Ecto neural progenitor cell (in vitro differentiated cells): ENCODE data around the gene AACS.

Experiments
- DNase-seq: peaks from one replicate; pipeline ENCODE4 v3.0.0-alpha.2; 2018; ENCODE audit warnings: low spot score

Gene AACS

GRCh38 chr12:125157177-125157576 lies 91.9 kb downstream of the AACS start:
- DNase-seq, result no peak

GRCh38 chr12:125159702-125160101 lies 94.5 kb downstream of the AACS start:
- DNase-seq, result no peak

GRCh38 chr12:125160281-125160955 lies 95.2 kb downstream of the AACS start:
- DNase-seq, result no peak

- DNase-seq, result no peak
Observed at GRCh38 chr12:125161712-125162022, 96.4 kb downstream of the AACS start.

- no peak for DNase-seq
Observed at GRCh38 chr12:125162489-125163028, 97.3 kb downstream of the AACS start.

- DNase-seq, result no peak
Observed at GRCh38 chr12:125163148-125163547, 97.9 kb downstream of the AACS start.

- no peak for DNase-seq
Observed at GRCh38 chr12:125164541-125164940, 99.3 kb downstream of the AACS start.

GRCh38 chr12:125166041-125166440 lies 100.8 kb downstream of the AACS start:
- no peak for DNase-seq

- DNase-seq, result no peak
Observed at GRCh38 chr12:125167658-125168057, 102.4 kb downstream of the AACS start.

- no peak for DNase-seq
Observed at GRCh38 chr12:125169451-125169850, 104.2 kb downstream of the AACS start.

GRCh38 chr12:125169870-125170269 lies 104.6 kb downstream of the AACS start:
- no peak for DNase-seq

- no peak for DNase-seq
Observed at GRCh38 chr12:125171267-125171666, 106.0 kb downstream of the AACS start.

GRCh38 chr12:125172231-125172850 lies 107.1 kb downstream of the AACS start:
- DNase-seq, result no peak

- no peak for DNase-seq
Observed at GRCh38 chr12:125175576-125175975, 110.3 kb downstream of the AACS start.

GRCh38 chr12:125178222-125178621 lies 113.0 kb downstream of the AACS start:
- no peak for DNase-seq

GRCh38 chr12:125180144-125180543 lies 114.9 kb downstream of the AACS start:
- no peak for DNase-seq

GRCh38 chr12:125181107-125181506 lies 115.9 kb downstream of the AACS start:
- no peak for DNase-seq

- DNase-seq, result peak; percentile 97
Observed at GRCh38 chr12:125183187-125184067, 118.2 kb downstream of the AACS start.

GRCh38 chr12:125184213-125184967 lies 119.2 kb downstream of the AACS start:
- DNase-seq, result no peak

- DNase-seq, result peak; percentile 84
Observed at GRCh38 chr12:125185311-125185739, 120.1 kb downstream of the AACS start.

GRCh38 chr12:125185740-125186470 lies 120.7 kb downstream of the AACS start, which contains the start of gene TMEM132B:
TMEM132B (plus strand) TSS chr12:125186386.
- DNase-seq, result peak; percentile 97
